Liver (tissue), 3 donors: Measurements from ENCODE around the gene IL17A.

Experiments used
- GABPA ChIP-seq, 2 donors: IDR thresholded peaks in 1 of 2; conservative IDR thresholded peaks in 1 of 2; 2 replicates each; pipeline ENCODE4 v1.6.1; 2016; ENCODE audit warnings: antibody characterized with exemption in 2 of 2, mild to moderate bottlenecking in 1 of 2, moderate library complexity in 1 of 2
- HNF4A ChIP-seq, 2 donors: conservative IDR thresholded peaks; 2 replicates each; pipeline ENCODE4 v1.6.1; 2016; ENCODE audit warnings: antibody characterized with exemption in 2 of 2, mild to moderate bottlenecking in 2 of 2
- JUND ChIP-seq, 2 donors: IDR thresholded peaks; 2 replicates each; pipeline ENCODE4 v1.6.1; 2016; ENCODE audit warnings: antibody characterized with exemption in 2 of 2
- MAX ChIP-seq: IDR thresholded peaks from 2 replicates; pipeline ENCODE4 v1.6.1; 2016; ENCODE audit warnings: antibody characterized with exemption
- RAD21 ChIP-seq, 2 donors: IDR thresholded peaks; 2 replicates each; pipeline ENCODE4 v1.6.1; 2016; ENCODE audit warnings: antibody characterized with exemption in 2 of 2, mild to moderate bottlenecking in 2 of 2
- REST ChIP-seq: IDR thresholded peaks from 2 replicates; pipeline ENCODE4 v1.6.1; 2016; ENCODE audit warnings: antibody characterized with exemption, mild to moderate bottlenecking
- SP1 ChIP-seq: IDR thresholded peaks from 2 replicates; pipeline ENCODE4 v1.6.1; 2018; ENCODE audit warnings: antibody characterized with exemption, mild to moderate bottlenecking
- TAF1 ChIP-seq: conservative IDR thresholded peaks from 2 replicates; pipeline ENCODE4 v1.6.1; 2016; ENCODE audit warnings: antibody characterized with exemption, mild to moderate bottlenecking
- YY1 ChIP-seq: IDR thresholded peaks from 2 replicates; pipeline ENCODE4 v1.6.1; 2016; ENCODE audit warnings: antibody characterized with exemption, mild to moderate bottlenecking
- TF ChIP-seq, protein P1 (sequence below): fragments of 150-350 bp; IDR thresholded peaks from 2 replicates; pipeline ENCODE4 v1.5.1; 2017; ENCODE audit warnings: improper control_type of control experiment, low read depth, low read length; ENCODE audit not compliant: missing input control
- TF ChIP-seq, protein P2 (sequence below): IDR thresholded peaks from 2 replicates; pipeline ENCODE4 v1.6.1; 2016; ENCODE audit warnings: antibody characterized with exemption
- donor health status: healthy.
- donor health status: healthy.

- TF ChIP-seq, protein P1, sequence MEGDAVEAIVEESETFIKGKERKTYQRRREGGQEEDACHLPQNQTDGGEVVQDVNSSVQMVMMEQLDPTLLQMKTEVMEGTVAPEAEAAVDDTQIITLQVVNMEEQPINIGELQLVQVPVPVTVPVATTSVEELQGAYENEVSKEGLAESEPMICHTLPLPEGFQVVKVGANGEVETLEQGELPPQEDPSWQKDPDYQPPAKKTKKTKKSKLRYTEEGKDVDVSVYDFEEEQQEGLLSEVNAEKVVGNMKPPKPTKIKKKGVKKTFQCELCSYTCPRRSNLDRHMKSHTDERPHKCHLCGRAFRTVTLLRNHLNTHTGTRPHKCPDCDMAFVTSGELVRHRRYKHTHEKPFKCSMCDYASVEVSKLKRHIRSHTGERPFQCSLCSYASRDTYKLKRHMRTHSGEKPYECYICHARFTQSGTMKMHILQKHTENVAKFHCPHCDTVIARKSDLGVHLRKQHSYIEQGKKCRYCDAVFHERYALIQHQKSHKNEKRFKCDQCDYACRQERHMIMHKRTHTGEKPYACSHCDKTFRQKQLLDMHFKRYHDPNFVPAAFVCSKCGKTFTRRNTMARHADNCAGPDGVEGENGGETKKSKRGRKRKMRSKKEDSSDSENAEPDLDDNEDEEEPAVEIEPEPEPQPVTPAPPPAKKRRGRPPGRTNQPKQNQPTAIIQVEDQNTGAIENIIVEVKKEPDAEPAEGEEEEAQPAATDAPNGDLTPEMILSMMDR, result peak; percentile 53
- peak; percentile 9 to 13 for TF ChIP-seq HNF4A (conservative IDR thresholded peaks at IDR 0.05)
- TF ChIP-seq, protein P2, sequence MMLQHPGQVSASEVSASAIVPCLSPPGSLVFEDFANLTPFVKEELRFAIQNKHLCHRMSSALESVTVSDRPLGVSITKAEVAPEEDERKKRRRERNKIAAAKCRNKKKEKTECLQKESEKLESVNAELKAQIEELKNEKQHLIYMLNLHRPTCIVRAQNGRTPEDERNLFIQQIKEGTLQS, result no peak
- TF ChIP-seq GABPA (IDR thresholded peaks at IDR 0.05 in 1 of 2, conservative IDR thresholded peaks at IDR 0.05 in 1 of 2), result no peak
- TF ChIP-seq YY1, result no peak
- TF ChIP-seq JUND (IDR thresholded peaks at IDR 0.05), result no peak
- TF ChIP-seq MAX, result no peak
- TF ChIP-seq REST, result no peak
- TF ChIP-seq SP1, result no peak
- no peak for TF ChIP-seq TAF1
- peak; percentile 84 to 87 for TF ChIP-seq RAD21 (IDR thresholded peaks at IDR 0.05)
These were observed 48.0 kb downstream of the IL17A start for GRCh38 chr6:52233975-52234823.
